SK-N-SH (cell line): ENCODE measurements around the gene FBXO42. TPM values are rescaled to one million over a fixed set of nuclear protein-coding genes. Genes with fewer than 3 reads are reported as not detected.

Experiments
- CTCF ChIA-PET: fragments of 300-600, 350-600 bp; formaldehyde crosslinking; extraction: SDS; loops from one replicate; lab custom pipeline; 2021; lab: Yijun Ruan, JAX
- POLR2A ChIA-PET: fragments of 350-600 bp; sonication (Branson Sonifier 250); formaldehyde crosslinking; extraction: SDS; loops from one replicate; lab custom pipeline; 2020; ENCODE audit warnings: antibody characterized with exemption, inconsistent platforms; lab: Yijun Ruan, JAX
- DNase-seq: peaks from one replicate; pipeline ENCODE4 v3.0.0; 2012
- H2AFZ ChIP-seq: fragments of 200-600 bp; sonication (generic); 2 replicates; pipeline ENCODE4 v1.8.1; 2016; ENCODE audit warnings: antibody characterized with exemption, mild to moderate bottlenecking, low read depth
- H3F3A ChIP-seq: fragments of 200-600 bp; sonication (generic); replicated peaks from 2 replicates; pipeline ENCODE3; 2016; ENCODE audit warnings: antibody characterized with exemption, mild to moderate bottlenecking; ENCODE audit not compliant: insufficient read depth
- H3K27ac ChIP-seq, 2 experiments: fragments of 200-500 bp in 1 of 2; fragments of 200-600 bp in 1 of 2; sonication (Bioruptor generic) in 1 of 2; sonication (generic), shearing (Covaris generic) in 1 of 2; 2 replicates each; pipeline versions ENCODE4 v1.5.1 to v1.6.1; 2014 to 2016; ENCODE audit warnings: low read depth in 2 of 2, inconsistent platforms in 1 of 2, low read length in 1 of 2, mild to moderate bottlenecking in 1 of 2, mixed read lengths in 1 of 2
- H3K27me3 ChIP-seq: fragments of 200-600 bp; sonication (generic), shearing (Covaris generic); 2 replicates; pipeline ENCODE4 v1.6.1; 2016; ENCODE audit warnings: mixed run types; ENCODE audit not compliant: insufficient read depth
- H3K36me3 ChIP-seq, 2 experiments: fragments of 200-500 bp in 1 of 2; fragments of 200-600 bp in 1 of 2; sonication (Bioruptor generic) in 1 of 2; sonication (generic) in 1 of 2; replicated peaks in 1 of 2; 2 replicates each; pipeline versions ENCODE3 to v1.5.1; 2014 to 2016; ENCODE audit warnings: low read length in 1 of 2, mild to moderate bottlenecking in 1 of 2; ENCODE audit not compliant: insufficient read depth in 2 of 2, control insufficient read depth in 1 of 2
- H3K4me1 ChIP-seq, 2 experiments: fragments of 200-500 bp in 1 of 2; fragments of 200-600 bp in 1 of 2; sonication (Bioruptor generic) in 1 of 2; sonication (generic), shearing (Covaris generic) in 1 of 2; 2 replicates each; pipeline versions ENCODE4 v1.5.1 to v1.6.1; 2014 to 2016; ENCODE audit warnings: low read depth in 1 of 2, low read length in 1 of 2, mixed run types in 1 of 2; ENCODE audit not compliant: insufficient read depth in 2 of 2, control insufficient read depth in 1 of 2
- H3K4me2 ChIP-seq: fragments of 200-600 bp; sonication (generic), shearing (Covaris generic); 2 replicates; pipeline ENCODE4 v1.6.1; 2017; ENCODE audit warnings: mixed run types
- H3K4me3 ChIP-seq, 2 experiments: fragments of 200-500 bp in 1 of 2; fragments of 200-600 bp in 1 of 2; sonication (Bioruptor generic) in 1 of 2; sonication (generic), shearing (Covaris generic) in 1 of 2; 2 replicates each; pipeline versions ENCODE4 v1.5.1 to v1.8.1; 2014 to 2016; ENCODE audit warnings: low read depth in 2 of 2, inconsistent platforms in 1 of 2, low read length in 1 of 2, mild to moderate bottlenecking in 1 of 2, mixed read lengths in 1 of 2, moderate library complexity in 1 of 2
- H3K79me2 ChIP-seq: fragments of 200-600 bp; sonication (generic); 2 replicates; pipeline ENCODE4 v1.8.1; 2017; ENCODE audit warnings: mild to moderate bottlenecking; ENCODE audit not compliant: insufficient read depth
- H3K9ac ChIP-seq: fragments of 200-600 bp; sonication (generic); 2 replicates; pipeline ENCODE4 v1.6.1; 2017; ENCODE audit warnings: mixed run types
- H3K9me2 ChIP-seq: fragments of 200-600 bp; sonication (generic); 2 replicates; pipeline ENCODE4 v1.6.1; 2017; ENCODE audit warnings: mixed run types
- H3K9me3 ChIP-seq: fragments of 200-600 bp; sonication (generic); 2 replicates; pipeline ENCODE4 v1.6.1; 2017; ENCODE audit warnings: mixed run types, mild to moderate bottlenecking, moderate library complexity
- H4K20me1 ChIP-seq: fragments of 200-600 bp; sonication (generic); 2 replicates; pipeline ENCODE4 v1.6.1; 2017; ENCODE audit warnings: mild to moderate bottlenecking, mixed run types; ENCODE audit not compliant: insufficient read depth
- CTCF ChIP-seq: fragments of 200-600 bp; sonication (generic); IDR thresholded peaks from 2 replicates; pipeline ENCODE4 v1.6.1; 2017; ENCODE audit warnings: antibody characterized with exemption, mild to moderate bottlenecking, moderate library complexity
- ELF1 ChIP-seq: IDR thresholded peaks from 2 replicates; pipeline ENCODE4 v1.4.0; 2012
- EZH2phosphoT487 ChIP-seq: fragments of 200-600 bp; sonication (generic); IDR thresholded peaks from 2 replicates; pipeline ENCODE4 v1.6.1; 2017; ENCODE audit warnings: low read depth, mixed run types, mild to moderate bottlenecking, antibody characterized with exemption, moderate library complexity, borderline replicate concordance
- FOXM1 ChIP-seq: IDR thresholded peaks from 2 replicates; pipeline ENCODE4 v1.4.0; 2012; ENCODE audit warnings: low read depth, mild to moderate bottlenecking
- GABPA ChIP-seq: IDR thresholded peaks from 2 replicates; pipeline ENCODE4 v1.4.0; 2012; ENCODE audit warnings: low read depth, mild to moderate bottlenecking
- JUND ChIP-seq: IDR thresholded peaks from 2 replicates; pipeline ENCODE4 v1.4.0; 2012
- MAX ChIP-seq: IDR thresholded peaks from 2 replicates; pipeline ENCODE4 v1.4.0; 2012; ENCODE audit warnings: low read depth
- MEF2A ChIP-seq: IDR thresholded peaks from 2 replicates; pipeline ENCODE4 v1.4.0; 2012; ENCODE audit warnings: low read depth, borderline replicate concordance
- NFIC ChIP-seq: IDR thresholded peaks from 2 replicates; pipeline ENCODE4 v1.4.0; 2012; ENCODE audit warnings: borderline replicate concordance
- NRF1 ChIP-seq: IDR thresholded peaks from 2 replicates; pipeline ENCODE4 v1.6.1; 2012; ENCODE audit warnings: low read depth, mild to moderate bottlenecking, low read length
- RAD21 ChIP-seq: IDR thresholded peaks from 2 replicates; pipeline ENCODE4 v1.6.1; 2012; ENCODE audit warnings: mild to moderate bottlenecking, low read length
- RCOR1 ChIP-seq: fragments of 150-350 bp; IDR thresholded peaks from 2 replicates; pipeline ENCODE4 v1.6.1; 2017; ENCODE audit warnings: antibody characterized with exemption, low read length
- REST ChIP-seq: IDR thresholded peaks from 2 replicates; pipeline ENCODE4 v1.6.1; 2012; ENCODE audit warnings: mild to moderate bottlenecking, low read depth, low read length, moderate library complexity
- RFX5 ChIP-seq: IDR thresholded peaks from 2 replicates; pipeline ENCODE4 v1.6.1; 2012; ENCODE audit warnings: mild to moderate bottlenecking, improper control_type of control experiment, low read length
- RXRA ChIP-seq: IDR thresholded peaks from 2 replicates; pipeline ENCODE4 v1.4.0; 2012; ENCODE audit warnings: low read depth, mild to moderate bottlenecking, borderline replicate concordance
- SIN3A ChIP-seq: IDR thresholded peaks from 2 replicates; pipeline ENCODE4 v1.6.1; 2012; ENCODE audit warnings: low read depth, mild to moderate bottlenecking, low read length, moderate library complexity, borderline replicate concordance
- TCF12 ChIP-seq: IDR thresholded peaks from 2 replicates; pipeline ENCODE4 v1.4.0; 2012
- TEAD4 ChIP-seq: IDR thresholded peaks from 2 replicates; pipeline ENCODE4 v1.4.0; 2012; ENCODE audit warnings: mild to moderate bottlenecking, borderline replicate concordance; ENCODE audit not compliant: insufficient read depth
- USF2 ChIP-seq: fragments of 150-350 bp; IDR thresholded peaks from 2 replicates; pipeline ENCODE4 v1.6.1; 2017; ENCODE audit warnings: antibody characterized with exemption, low read length, low read depth, borderline replicate concordance
- ZBTB33 ChIP-seq: IDR thresholded peaks from 2 replicates; pipeline ENCODE4 v1.4.0; 2012; ENCODE audit warnings: low read depth, borderline replicate concordance
- WGBS: methylation state at CpG from one replicate; pipeline ENCODE4 v1.1.6; 2017; ENCODE audit warnings: low lambda C conversion rate; 5-methylcytosine and 5-hydroxymethylcytosine counted together
- polyA plus RNA-seq, 3 experiments: library from polyadenylated mRNA; depleted of rRNA; stranded (reverse); fragments of >200 nt; gene quantifications; 2 replicates each; pipeline ENCODE4 v1.2.3, GENCODE V29; 2012

FBXO42 gene
- polyA plus RNA-seq, 1 of the 3 experiments (the other 2 are of a cell fraction), result 8.6 TPM

- H3K27ac ChIP-seq, result no peak overlapping the region
- CTCF ChIA-PET, result interaction anchor here (3.0 to 4.6 kb wide), 2 partner anchors 10 to 119 kb away, joined by 13 to 17 read pairs; no protein-coding TSS in a partner anchor
- no peak overlapping the region for H3K9ac ChIP-seq
- no peaks in the 10 kb centered on the region for H3K79me2 ChIP-seq
- H3K36me3 ChIP-seq, result no peaks in the 10 kb centered on the region
- no peaks in the 10 kb centered on the region for H3F3A ChIP-seq
- POLR2A ChIA-PET, result no interaction called here
- no peak for DNase-seq
- H3K4me2 ChIP-seq, result no peak overlapping the region
- H4K20me1 ChIP-seq, result no peaks in the 10 kb centered on the region
- H3K9me2 ChIP-seq, result no peaks in the 10 kb centered on the region
- 79% methylated on average over 6 of the region's 8 CpGs for WGBS
- H3K4me1 ChIP-seq, result no peaks in the 10 kb centered on the region; a peak in 1 of 4 replicates
- H3K4me3 ChIP-seq, result no peak overlapping the region
- no peaks in the 10 kb centered on the region for H3K27me3 ChIP-seq
- TF ChIP-seq JUND, result no peak
- no peak for TF ChIP-seq MAX
- TF ChIP-seq TEAD4, result no peak
- TF ChIP-seq RXRA, result no peak
- no peak for TF ChIP-seq RFX5
- TF ChIP-seq ZBTB33, result no peak
- no peak for TF ChIP-seq MEF2A
- no peak for TF ChIP-seq GABPA
- TF ChIP-seq TCF12, result no peak
- TF ChIP-seq ELF1, result no peak
- no peak for TF ChIP-seq NFIC
- no peak for TF ChIP-seq RCOR1
- TF ChIP-seq REST, result no peak
- TF ChIP-seq USF2, result no peak
- no peak for TF ChIP-seq FOXM1
- TF ChIP-seq EZH2phosphoT487, result no peak
- no peak for TF ChIP-seq NRF1
- TF ChIP-seq RAD21, result no peak
- TF ChIP-seq SIN3A, result no peak
- TF ChIP-seq CTCF, result no peak
- H3K9me3 ChIP-seq, result no peaks in the 10 kb centered on the region
- no peak overlapping the region for H2AFZ ChIP-seq
Measured at GRCh38 chr1:16198444-16199156, 153.7 kb downstream of the FBXO42 start.
